HG02840 (cell line): ENCODE results near the gene VSIG2.
"Not testable (repeated sequence)": the region's sequence is repeated elsewhere in the genome, so short reads cannot be mapped to it uniquely, and the experiment has no call there.

Source experiments
- ATAC-seq: cut with Tn5 transposase; IDR thresholded peaks from one replicate; pipeline ENCODE4 v1.9.1; 2021; ENCODE audit warnings: mild to moderate bottlenecking, moderate library complexity, moderate number of reproducible peaks; ENCODE audit not compliant: unreplicated experiment, low FRiP score

Gene VSIG2

DNA sequence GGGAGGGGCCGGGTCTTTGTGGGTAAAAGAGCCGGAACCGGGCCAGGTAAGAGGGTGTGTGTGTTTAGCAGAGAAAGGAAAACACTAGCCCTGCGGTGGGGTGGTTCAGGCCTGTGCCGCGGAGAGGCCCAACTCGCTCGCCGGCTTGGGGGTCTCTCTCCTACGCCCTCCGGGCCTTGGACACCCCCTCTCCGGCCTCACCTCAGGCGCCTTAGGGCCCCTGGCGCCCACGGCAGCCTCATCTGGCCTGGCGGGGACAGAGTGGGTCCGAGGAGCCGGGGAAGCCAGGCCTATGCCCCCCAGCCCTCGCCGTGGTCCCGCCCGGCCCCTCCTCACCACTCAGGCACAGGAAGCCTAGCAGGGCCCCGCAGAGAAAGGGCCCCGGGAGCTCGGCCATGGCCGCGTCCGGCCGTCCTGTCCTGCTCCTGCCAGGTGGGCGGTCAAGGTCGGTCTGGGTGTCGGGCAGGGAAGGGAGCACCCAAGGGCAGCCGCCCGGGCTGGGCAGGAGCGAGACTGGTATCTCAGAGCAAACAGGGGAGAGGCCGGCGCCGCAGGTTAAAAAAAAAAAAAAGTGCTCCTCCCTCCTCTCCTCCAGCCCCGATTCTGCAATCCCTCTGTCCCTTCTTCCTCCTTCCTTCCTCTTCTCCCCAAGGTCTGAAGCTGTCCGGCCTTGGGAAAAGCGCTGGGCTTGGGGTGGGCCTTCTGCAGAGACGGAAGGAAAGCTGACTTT lies at the start of gene VSIG2:
VSIG2 (minus strand) TSS at position 515 of the 730 bp plus-strand sequence; CDS start at position 397, 118 bp downstream.
- no peak for ATAC-seq

DNA sequence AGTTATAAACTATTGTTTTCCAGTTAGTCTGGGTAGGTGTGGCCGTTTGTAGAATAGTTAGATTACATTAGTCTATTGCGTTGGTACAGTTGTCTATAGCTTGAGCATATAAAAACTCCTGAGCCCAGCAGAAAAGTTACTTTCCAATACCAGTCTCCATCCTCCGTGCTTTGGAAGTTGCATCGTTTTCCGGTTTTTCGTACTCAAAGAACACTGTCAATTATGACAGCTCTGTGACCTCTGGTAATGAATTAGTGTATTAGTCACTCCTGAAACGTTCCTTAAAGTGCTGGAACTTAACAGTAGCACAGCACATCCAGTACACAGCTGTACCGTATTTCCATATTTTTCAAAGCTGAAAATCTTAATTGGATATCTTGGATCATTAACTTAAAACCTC lies 49.0 kb upstream of the VSIG2 start:
- no peak for ATAC-seq

DNA sequence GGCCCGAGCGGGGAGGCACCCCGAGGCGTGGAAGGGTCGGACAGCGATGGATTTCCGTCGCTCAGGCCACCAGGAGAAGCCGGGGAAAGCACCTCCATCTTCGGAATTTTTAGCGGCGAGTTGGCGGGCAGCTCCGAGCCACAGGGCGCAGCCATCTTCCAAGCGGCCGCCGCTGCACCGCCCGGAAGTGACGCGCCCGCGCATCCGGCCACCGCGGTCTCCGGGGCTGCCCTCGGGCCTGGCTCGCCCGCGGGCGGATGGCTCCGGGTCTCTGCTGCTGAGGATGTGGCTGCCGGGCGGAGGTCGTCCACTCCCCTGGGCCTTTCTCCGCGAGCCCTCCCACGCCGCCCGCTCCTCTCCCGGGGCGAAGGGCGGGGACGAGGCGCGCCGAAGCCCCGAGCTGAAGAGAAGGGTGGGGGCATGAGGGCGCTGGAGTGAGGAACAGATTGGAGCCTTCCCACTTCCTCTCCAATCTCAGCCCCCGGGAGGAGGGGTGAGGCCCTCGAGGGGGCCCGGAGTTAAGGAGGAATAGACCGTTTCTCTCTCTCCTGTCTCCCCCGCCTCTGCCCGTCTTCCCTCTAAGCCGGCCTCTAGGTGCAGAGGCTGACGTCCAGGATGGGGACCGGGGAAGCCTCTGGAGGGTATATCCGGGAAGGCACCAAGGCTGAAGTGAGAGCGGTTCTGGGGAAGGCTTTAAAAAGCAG lies 48.3 kb upstream of the VSIG2 start, which contains the start of gene MSANTD2:
MSANTD2 (minus strand) TSS at position 181 of the 704 bp plus-strand sequence; CDS start at position 155, 26 bp downstream.
- ATAC-seq = peak; percentile 89

DNA sequence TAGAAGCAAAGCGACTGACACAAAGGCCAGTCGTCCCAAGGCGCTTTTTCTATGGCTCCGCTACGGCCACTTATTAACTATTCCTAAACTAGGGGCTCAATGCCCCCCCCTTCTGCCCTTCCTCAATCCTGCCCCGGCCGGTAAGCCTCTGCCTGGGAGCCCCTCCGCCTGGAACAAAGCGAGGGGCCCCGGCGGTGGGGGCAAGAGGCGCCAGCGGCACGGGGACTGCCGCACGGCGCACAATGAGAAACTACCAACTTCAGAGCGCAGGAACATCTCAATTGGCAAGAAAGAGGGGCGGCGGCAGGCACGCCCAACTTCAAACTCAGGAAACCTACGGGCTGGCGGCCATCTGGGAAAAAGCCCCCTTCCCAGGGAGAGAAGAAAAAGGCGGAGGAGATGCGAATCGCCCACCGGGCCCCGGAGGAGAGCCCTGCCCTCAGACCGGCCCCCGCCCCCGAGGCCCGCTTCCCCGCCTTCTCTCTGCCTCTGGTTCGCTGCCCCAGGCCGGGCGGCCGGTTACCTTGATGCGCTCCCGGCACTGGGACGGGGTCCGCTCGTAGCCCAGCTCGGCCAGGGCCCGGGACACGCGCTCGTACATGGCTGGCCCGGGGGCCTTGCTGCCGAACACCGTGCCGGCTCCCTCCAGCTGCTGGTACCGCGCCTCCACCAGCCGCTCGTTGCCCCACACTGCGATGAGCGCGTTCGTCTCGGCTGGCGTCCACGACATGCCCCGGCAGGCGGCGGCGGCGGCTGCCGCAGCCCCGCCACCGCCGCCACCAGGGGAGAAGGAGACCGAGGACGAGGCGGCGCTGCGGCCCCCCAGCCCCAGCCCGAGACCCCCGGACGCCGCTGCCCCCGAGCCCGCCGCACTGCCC lies 47.5 kb upstream of the VSIG2 start:
- peak; percentile 43 for ATAC-seq

GRCh38 chr11:124798991-124799347 lies 46.9 kb upstream of the VSIG2 start:
- peak; percentile 1 for ATAC-seq

- ATAC-seq = no peak
Measured at GRCh38 chr11:124796312-124796711, 44.3 kb upstream of the VSIG2 start.

DNA sequence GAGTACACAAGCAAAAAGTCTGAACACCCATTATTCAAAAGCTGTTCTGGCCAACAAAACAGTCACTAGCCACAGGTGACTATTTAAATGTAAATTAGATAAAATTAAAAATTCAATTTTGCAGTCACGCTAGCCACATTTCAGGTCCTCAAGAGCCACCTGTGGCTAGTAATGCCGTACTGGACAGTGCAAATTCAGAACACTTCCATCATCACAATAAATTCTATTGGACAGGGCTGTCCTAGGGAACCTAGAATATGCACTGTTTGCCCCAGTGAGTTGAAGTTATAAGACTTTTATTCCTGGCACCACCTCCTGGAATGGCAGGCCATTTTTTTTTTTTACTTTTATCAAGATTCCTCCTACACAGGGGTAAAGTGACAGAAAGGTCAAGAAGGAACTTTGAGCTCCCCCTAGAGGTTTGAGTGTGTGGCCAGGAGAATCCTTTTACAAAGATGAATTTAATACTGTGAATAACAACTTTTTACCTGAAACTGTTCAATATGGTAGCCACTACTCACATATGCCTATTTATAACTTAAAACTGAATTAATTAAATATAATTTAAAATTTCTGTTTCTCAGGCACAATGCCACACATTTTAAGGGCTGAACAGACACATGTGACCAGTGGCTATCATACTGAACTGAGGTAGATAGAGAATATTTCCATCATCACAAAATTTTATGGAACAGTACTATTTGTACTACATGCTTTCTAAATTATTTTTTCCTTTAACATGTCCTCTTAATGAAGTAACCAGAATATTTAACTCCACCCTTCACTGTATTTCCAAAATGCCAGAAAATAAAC lies 41.6 kb upstream of the VSIG2 start:
- no peak for ATAC-seq

DNA sequence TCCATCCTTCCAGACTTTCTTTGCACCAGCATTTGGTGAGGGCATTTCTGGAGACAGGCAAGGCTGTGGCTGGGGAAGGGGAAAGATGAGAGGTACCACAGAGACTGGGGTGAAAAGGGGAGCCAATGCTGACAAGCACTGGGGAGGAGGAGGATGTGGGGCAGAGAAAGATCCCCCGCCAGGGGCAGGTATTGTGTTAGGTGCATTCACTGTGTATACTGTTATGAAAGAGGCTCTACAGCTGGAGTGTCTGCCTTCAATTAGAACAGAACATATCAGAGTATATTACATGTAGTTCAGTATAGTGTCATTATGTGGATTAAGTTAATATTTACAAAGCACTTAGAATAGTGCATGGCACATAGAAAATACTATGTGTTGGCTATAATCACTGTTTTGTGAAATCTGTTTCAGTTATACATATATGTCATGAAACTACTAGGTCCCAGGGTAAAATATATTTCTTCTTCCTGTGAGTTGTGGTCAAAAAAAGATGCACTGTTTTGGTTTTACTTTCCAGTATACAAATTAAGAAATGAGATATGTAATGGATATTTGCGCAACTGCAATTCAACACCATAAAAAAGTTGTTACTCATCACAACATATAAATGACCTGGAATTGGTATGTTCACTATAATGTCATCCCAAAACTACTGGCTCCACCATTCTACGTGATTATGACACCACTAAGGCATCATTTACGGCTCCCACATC lies 39.7 kb upstream of the VSIG2 start:
- ATAC-seq = no peak

DNA sequence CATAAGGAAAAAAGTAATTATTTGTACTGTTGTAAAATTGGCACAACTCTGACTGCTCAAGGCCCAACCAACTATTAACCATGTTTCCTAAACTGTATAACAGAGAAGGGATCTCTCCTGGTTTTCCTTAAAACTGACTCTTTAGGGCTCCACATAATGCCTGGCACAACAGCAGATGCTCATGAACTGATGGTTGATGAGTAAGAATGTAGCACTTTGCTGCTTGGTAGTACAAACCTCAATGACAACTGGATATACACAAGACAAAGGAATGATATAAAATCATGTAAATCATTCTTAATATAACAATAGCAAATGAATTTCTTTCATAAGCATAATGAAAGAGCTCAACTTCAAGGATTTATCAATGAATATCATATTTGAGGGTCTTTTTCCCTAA lies 36.5 kb upstream of the VSIG2 start:
- no peak for ATAC-seq

GRCh38 chr11:124784051-124784450 lies 32.0 kb upstream of the VSIG2 start:
- no peak for ATAC-seq

- ATAC-seq = no peak
Measured at GRCh38 chr11:124783002-124783401, 30.9 kb upstream of the VSIG2 start.

GRCh38 chr11:124779568-124779967 lies 27.5 kb upstream of the VSIG2 start:
- no peak for ATAC-seq

- ATAC-seq = no peak
Measured at GRCh38 chr11:124778281-124778680, 26.2 kb upstream of the VSIG2 start.

- ATAC-seq = no peak
Measured at GRCh38 chr11:124776865-124777645, 25.0 kb upstream of the VSIG2 start.

- not testable (repeated sequence) for ATAC-seq
Measured at GRCh38 chr11:124770959-124771358, 18.9 kb upstream of the VSIG2 start.

- ATAC-seq = no peak
Measured at GRCh38 chr11:124769806-124770774, 18.0 kb upstream of the VSIG2 start.

- no peak for ATAC-seq
Measured at GRCh38 chr11:124768914-124769313, 16.9 kb upstream of the VSIG2 start.

DNA sequence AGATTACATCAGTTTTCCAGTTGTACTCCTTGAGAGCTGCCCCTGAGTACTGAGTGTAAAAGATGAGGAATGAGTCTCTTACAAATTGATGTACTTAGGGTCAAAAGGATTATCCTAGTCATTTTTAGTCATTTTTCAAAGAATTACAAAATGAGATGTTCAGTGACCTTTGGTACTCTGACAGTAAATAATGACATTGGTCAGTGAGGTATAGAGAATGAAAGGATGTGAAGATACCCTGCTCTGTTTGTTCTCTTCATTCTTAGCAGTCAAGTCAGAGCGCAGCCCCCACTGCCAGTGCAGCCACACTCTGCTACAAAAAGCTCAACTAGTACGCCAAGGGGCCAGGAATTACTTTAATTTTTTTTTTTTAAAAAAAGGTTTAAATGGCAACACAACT lies 14.1 kb upstream of the VSIG2 start:
- no peak for ATAC-seq
